ENCODE data around the gene PGLYRP4.

PGLYRP4 gene

DNA sequence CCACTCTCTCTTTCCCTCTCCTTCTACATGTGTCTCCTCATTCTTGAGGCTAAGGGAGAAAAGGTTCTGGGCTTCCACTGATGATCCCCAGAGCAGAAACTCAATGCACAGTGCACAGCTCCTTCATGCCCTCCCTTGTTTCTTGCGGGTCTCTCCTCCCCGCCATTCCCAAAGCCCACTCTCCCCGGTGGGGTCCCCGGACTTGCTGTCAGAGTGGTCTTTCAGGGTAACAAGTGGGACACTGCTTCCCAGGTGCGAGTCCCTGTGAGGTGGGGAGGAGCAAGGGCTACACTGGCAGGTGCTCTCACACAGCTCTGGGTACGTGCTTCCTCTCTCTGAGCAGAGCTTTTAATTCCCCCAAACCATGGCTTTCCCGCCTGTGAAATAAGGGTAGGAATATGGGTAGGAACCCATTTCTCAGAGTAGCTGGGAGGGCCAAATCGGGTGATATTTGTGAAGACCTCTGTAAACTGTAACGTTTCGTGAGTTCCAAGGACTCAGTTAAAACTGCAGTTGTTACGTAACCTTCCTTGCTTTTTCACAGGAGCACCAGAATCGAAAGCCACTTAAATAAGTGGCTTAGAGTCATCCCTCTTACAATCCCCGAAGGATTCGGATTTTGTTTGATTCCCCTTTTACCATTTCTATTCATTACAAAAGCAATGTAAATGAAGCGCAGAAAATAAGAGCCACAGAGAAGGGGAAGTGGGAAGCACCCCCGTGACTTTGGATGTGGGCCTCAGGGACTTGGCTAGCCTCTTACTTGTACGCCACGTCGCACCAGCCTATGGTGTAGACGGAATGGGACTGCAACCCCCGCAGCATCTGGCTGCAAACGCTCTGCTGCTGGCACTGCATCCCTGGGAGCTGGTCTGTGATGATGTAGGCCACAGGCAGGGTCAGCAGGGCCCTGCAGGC, 42.1 kb downstream of the PGLYRP4 start:
- no peak overlapping the region for H4K5ac ChIP-seq (ENCODE audit: low read length)
- no peak for DNase-seq
- H2BK120ac ChIP-seq (ENCODE audit: low read depth, low read length), result no peak overlapping the region
- no peak overlapping the region for H2BK15ac ChIP-seq (replicated peaks; ENCODE audit: low read depth)
- H3K4me2 ChIP-seq (ENCODE audit: low read length), result no peak overlapping the region
- no peak overlapping the region for H3K4me3 ChIP-seq (ENCODE audit: low read length)
- no peak overlapping the region for H3K23ac ChIP-seq (ENCODE audit: low read length)
- H2AK5ac ChIP-seq (ENCODE audit: low read length), result no peak overlapping the region
- no peaks in the 10 kb centered on the region for H3K79me2 ChIP-seq (ENCODE audit: control insufficient read depth, insufficient read depth, low read length)
- H3K27me3 ChIP-seq (ENCODE audit: insufficient read depth, low read length, poor library complexity), result no peaks in the 10 kb centered on the region
- H3K4ac ChIP-seq (ENCODE audit: low read depth, low read length), result no peak overlapping the region
- no peaks in the 10 kb centered on the region for H3K4me1 ChIP-seq (ENCODE audit: control insufficient read depth, low read depth, low read length)
- no CpG with 5 or more reads among the region's 22 CpGs for WGBS (ENCODE audit: extremely low coverage, insufficient coverage, low lambda C conversion rate)
- no peak overlapping the region for H3K9ac ChIP-seq (ENCODE audit: low read length)
- H3K79me1 ChIP-seq (ENCODE audit: low read length), result no peaks in the 10 kb centered on the region
- no peak overlapping the region for H4K8ac ChIP-seq (ENCODE audit: low read depth, low read length)
- H3K27ac ChIP-seq (ENCODE audit: low read depth, low read length), result no peak overlapping the region
- H3K56ac ChIP-seq (ENCODE audit: low read length), result no peak overlapping the region
- H3K18ac ChIP-seq (ENCODE audit: low read length), result no peak overlapping the region
- no peak overlapping the region for H2BK5ac ChIP-seq (ENCODE audit: low read length)
- no peaks in the 10 kb centered on the region for H3K36me3 ChIP-seq (ENCODE audit: control insufficient read depth, insufficient read depth, low read length)

DNA sequence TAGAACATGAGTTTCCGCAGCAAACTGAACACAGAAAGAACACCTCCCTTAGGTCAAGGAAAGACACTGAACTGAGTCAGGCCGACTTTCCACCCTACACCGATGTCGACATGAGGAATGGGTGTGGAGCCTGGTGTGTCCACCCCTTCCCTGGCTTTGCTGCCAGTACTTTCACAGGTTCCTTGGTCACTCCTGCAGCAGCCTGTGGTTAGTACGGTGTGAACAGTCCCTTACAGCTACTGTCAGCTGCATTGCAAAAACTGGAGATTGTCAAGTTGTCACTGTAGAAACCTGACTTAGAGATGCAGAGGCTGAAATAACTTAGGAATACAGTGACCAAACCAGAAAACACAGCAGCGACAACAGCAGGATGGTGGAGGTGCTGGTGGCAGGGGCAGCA, 43.0 kb downstream of the PGLYRP4 start:
- WGBS (ENCODE audit: extremely low coverage, insufficient coverage, low lambda C conversion rate), result no CpG with 5 or more reads among the region's 6 CpGs
- Histone ChIP-seq H3K79me2 (ENCODE audit: control insufficient read depth, insufficient read depth, low read length) (no peaks in the 10 kb centered on the region), H3K23ac (ENCODE audit: low read length) (no peak overlapping the region), H3K27me3 (ENCODE audit: insufficient read depth, low read length, poor library complexity) (no peaks in the 10 kb centered on the region), H3K4me2 (ENCODE audit: low read length) (no peak overlapping the region), H2BK120ac (ENCODE audit: low read depth, low read length) (no peak overlapping the region), H4K5ac (ENCODE audit: low read length) (no peak overlapping the region), H2BK15ac (replicated peaks; ENCODE audit: low read depth) (no peak overlapping the region), H3K4me3 (ENCODE audit: low read length) (no peak overlapping the region), H2AK5ac (ENCODE audit: low read length) (no peak overlapping the region), H3K4ac (ENCODE audit: low read depth, low read length) (no peak overlapping the region), H3K27ac (ENCODE audit: low read depth, low read length) (no peak overlapping the region), H3K79me1 (ENCODE audit: low read length) (no peaks in the 10 kb centered on the region), H4K8ac (ENCODE audit: low read depth, low read length) (no peak overlapping the region), H2BK5ac (ENCODE audit: low read length) (no peak overlapping the region), H3K9ac (ENCODE audit: low read length) (no peak overlapping the region), H3K56ac (ENCODE audit: low read length) (no peak overlapping the region), H3K36me3 (ENCODE audit: control insufficient read depth, insufficient read depth, low read length) (no peaks in the 10 kb centered on the region), H3K18ac (ENCODE audit: low read length) (no peak overlapping the region), H3K4me1 (ENCODE audit: control insufficient read depth, low read depth, low read length) (no peaks in the 10 kb centered on the region)
- DNase-seq, result no peak

DNA sequence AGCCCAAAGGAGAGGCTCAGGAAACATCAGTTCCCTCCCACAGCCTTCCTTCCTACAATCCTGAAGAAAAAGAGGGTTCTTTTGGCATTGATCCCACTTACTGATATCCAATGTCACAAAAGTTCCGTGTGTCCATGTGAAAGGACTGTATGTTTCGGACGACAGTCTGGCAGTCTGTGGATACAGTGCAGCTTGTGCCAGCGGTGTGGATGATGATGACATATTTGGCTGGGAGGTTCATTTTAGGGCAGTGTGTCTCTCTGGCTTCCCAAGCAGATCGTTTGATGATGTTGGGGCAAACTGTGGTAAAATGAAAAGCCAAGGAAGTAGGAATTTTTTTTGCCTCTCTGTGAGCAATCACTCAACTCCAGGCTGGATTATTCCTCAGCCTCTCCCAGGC, 46.3 kb downstream of the PGLYRP4 start:
- Histone ChIP-seq H3K27me3 (ENCODE audit: insufficient read depth, low read length, poor library complexity) (no peaks in the 10 kb centered on the region), H3K56ac (ENCODE audit: low read length) (no peak overlapping the region)

DNA sequence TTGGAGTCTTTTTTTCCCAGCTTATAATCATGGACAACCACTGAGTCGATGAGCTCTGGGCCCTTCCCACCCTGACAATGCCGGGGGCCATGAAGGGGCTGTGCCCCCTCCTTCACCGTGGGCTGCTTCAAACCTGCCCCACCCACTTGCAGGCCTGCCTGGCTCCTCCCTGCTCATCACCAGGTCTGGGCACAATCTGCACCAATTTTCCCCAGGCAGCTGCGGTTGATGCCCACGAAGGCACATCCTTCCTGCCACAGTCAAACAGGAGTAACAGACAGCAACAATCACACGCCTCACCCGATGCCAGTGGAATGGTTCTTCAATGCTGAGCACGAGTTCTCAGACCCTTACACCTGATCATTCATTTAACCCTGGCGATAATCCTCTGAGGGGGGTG, 54.8 kb downstream of the PGLYRP4 start:
- Histone ChIP-seq H3K18ac (ENCODE audit: low read length) (no peak overlapping the region), H3K27ac (ENCODE audit: low read depth, low read length) (no peak overlapping the region), H3K9ac (ENCODE audit: low read length) (no peak overlapping the region), H2BK5ac (ENCODE audit: low read length) (no peak overlapping the region), H2BK120ac (ENCODE audit: low read depth, low read length) (no peak overlapping the region), H3K4me2 (ENCODE audit: low read length) (no peak overlapping the region), H3K27me3 (ENCODE audit: insufficient read depth, low read length, poor library complexity) (no peaks in the 10 kb centered on the region), H4K8ac (ENCODE audit: low read depth, low read length) (no peak overlapping the region), H3K23ac (ENCODE audit: low read length) (no peak overlapping the region), H3K4ac (ENCODE audit: low read depth, low read length) (no peak overlapping the region), H2AK5ac (ENCODE audit: low read length) (no peak overlapping the region), H2BK15ac (replicated peaks; ENCODE audit: low read depth) (no peak overlapping the region), H3K79me1 (ENCODE audit: low read length) (no peaks in the 10 kb centered on the region), H3K4me1 (ENCODE audit: control insufficient read depth, low read depth, low read length) (peaks cover 2% of the 10 kb centered on the region), H3K36me3 (ENCODE audit: control insufficient read depth, insufficient read depth, low read length) (no peaks in the 10 kb centered on the region), H3K4me3 (ENCODE audit: low read length) (no peak overlapping the region), H3K56ac (ENCODE audit: low read length) (no peak overlapping the region), H4K5ac (ENCODE audit: low read length) (no peak overlapping the region), H3K79me2 (ENCODE audit: control insufficient read depth, insufficient read depth, low read length) (no peaks in the 10 kb centered on the region)
- whole genome bisulfite sequencing (ENCODE audit: extremely low coverage, insufficient coverage, low lambda C conversion rate), result no CpG with 5 or more reads among the region's 9 CpGs
- no peak for DNase-seq

More for the DNA sequence above, 46.3 kb downstream of the PGLYRP4 start:
- no peak overlapping the region for H2BK120ac ChIP-seq (ENCODE audit: low read depth, low read length)
- no peak overlapping the region for H3K4me2 ChIP-seq (ENCODE audit: low read length)
- no peaks in the 10 kb centered on the region for H3K36me3 ChIP-seq (ENCODE audit: control insufficient read depth, insufficient read depth, low read length)
- no peak overlapping the region for H3K4me3 ChIP-seq (ENCODE audit: low read length)
- no peak overlapping the region for H2BK5ac ChIP-seq (ENCODE audit: low read length)
- no peaks in the 10 kb centered on the region for H3K79me2 ChIP-seq (ENCODE audit: control insufficient read depth, insufficient read depth, low read length)
- H2BK15ac ChIP-seq (replicated peaks; ENCODE audit: low read depth), result no peak overlapping the region
- H3K9ac ChIP-seq (ENCODE audit: low read length), result no peak overlapping the region
- DNase-seq, result no peak
- no peak overlapping the region for H3K27ac ChIP-seq (ENCODE audit: low read depth, low read length)
- H3K79me1 ChIP-seq (ENCODE audit: low read length), result no peaks in the 10 kb centered on the region
- H3K23ac ChIP-seq (ENCODE audit: low read length), result no peak overlapping the region
- no peak overlapping the region for H3K18ac ChIP-seq (ENCODE audit: low read length)
- no peaks in the 10 kb centered on the region for H3K4me1 ChIP-seq (ENCODE audit: control insufficient read depth, low read depth, low read length)
- H4K8ac ChIP-seq (ENCODE audit: low read depth, low read length), result no peak overlapping the region
- H3K4ac ChIP-seq (ENCODE audit: low read depth, low read length), result no peak overlapping the region
- no CpG with 5 or more reads among the region's 5 CpGs for WGBS (ENCODE audit: extremely low coverage, insufficient coverage, low lambda C conversion rate)
- no peak overlapping the region for H4K5ac ChIP-seq (ENCODE audit: low read length)
- H2AK5ac ChIP-seq (ENCODE audit: low read length), result no peak overlapping the region

DNA sequence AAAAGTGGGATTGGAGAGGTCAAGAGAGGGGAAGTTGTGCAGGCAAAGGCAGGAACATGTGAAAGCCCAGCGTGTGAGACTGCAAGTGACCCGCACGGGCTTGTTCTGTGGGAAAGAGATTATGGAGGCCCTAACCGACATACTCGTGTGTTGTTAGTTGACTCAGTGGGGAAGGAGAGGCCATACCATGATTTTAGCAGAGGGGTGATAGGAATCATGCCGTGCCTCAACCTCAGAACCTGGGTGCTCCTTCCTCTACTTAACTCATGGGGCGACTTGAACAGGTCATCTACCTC, 55.2 kb downstream of the PGLYRP4 start:
- no peak overlapping the region for H3K27ac ChIP-seq (ENCODE audit: low read depth, low read length)
- no peak overlapping the region for H3K18ac ChIP-seq (ENCODE audit: low read length)
- no peak overlapping the region for H3K9ac ChIP-seq (ENCODE audit: low read length)
- H3K4me3 ChIP-seq (ENCODE audit: low read length), result no peak overlapping the region
- H4K5ac ChIP-seq (ENCODE audit: low read length), result no peak overlapping the region
- H3K4me2 ChIP-seq (ENCODE audit: low read length), result no peak overlapping the region
- no peak overlapping the region for H4K8ac ChIP-seq (ENCODE audit: low read depth, low read length)
- no peaks in the 10 kb centered on the region for H3K79me2 ChIP-seq (ENCODE audit: control insufficient read depth, insufficient read depth, low read length)
- no peak overlapping the region for H2BK15ac ChIP-seq (replicated peaks; ENCODE audit: low read depth)
- H3K23ac ChIP-seq (ENCODE audit: low read length), result no peak overlapping the region
- H3K4me1 ChIP-seq (ENCODE audit: control insufficient read depth, low read depth, low read length), result peaks cover 2% of the 10 kb centered on the region
- no CpG with 5 or more reads among the region's 7 CpGs for WGBS (ENCODE audit: extremely low coverage, insufficient coverage, low lambda C conversion rate)
- H3K27me3 ChIP-seq (ENCODE audit: insufficient read depth, low read length, poor library complexity), result no peaks in the 10 kb centered on the region
- H2BK120ac ChIP-seq (ENCODE audit: low read depth, low read length), result no peak overlapping the region
- no peaks in the 10 kb centered on the region for H3K36me3 ChIP-seq (ENCODE audit: control insufficient read depth, insufficient read depth, low read length)
- no peak overlapping the region for H3K56ac ChIP-seq (ENCODE audit: low read length)
- H3K79me1 ChIP-seq (ENCODE audit: low read length), result no peaks in the 10 kb centered on the region
- H2BK5ac ChIP-seq (ENCODE audit: low read length), result no peak overlapping the region
- no peak overlapping the region for H2AK5ac ChIP-seq (ENCODE audit: low read length)
- no peak overlapping the region for H3K4ac ChIP-seq (ENCODE audit: low read depth, low read length)
- DNase-seq, result no peak
